GM21825 (cell line): Measurements from ENCODE around the gene TCF4.

ENCODE experiments used
- ATAC-seq: cut with Tn5 transposase; IDR thresholded peaks from one replicate; pipeline ENCODE4 v1.9.1; 2021; ENCODE audit warnings: mild to moderate bottlenecking, moderate library complexity; ENCODE audit not compliant: unreplicated experiment

The TCF4 gene

DNA sequence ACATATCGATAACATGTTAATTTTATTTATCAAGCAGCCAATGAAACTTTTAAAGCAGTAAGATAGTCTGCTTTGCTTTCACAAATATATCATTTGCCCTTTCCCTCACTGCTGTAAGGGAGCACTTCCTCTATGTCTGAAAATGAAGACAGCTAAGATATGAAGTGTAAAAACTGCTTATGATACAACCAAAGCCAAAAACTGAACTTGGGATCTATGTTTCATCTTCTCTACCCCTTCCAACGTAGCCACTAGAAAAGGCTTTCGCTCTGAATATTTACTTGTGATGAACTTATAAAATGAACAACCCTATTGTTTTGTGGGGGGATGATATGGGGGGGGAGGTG is 140.3 kb downstream of the TCF4 start:
- no peak for ATAC-seq

DNA sequence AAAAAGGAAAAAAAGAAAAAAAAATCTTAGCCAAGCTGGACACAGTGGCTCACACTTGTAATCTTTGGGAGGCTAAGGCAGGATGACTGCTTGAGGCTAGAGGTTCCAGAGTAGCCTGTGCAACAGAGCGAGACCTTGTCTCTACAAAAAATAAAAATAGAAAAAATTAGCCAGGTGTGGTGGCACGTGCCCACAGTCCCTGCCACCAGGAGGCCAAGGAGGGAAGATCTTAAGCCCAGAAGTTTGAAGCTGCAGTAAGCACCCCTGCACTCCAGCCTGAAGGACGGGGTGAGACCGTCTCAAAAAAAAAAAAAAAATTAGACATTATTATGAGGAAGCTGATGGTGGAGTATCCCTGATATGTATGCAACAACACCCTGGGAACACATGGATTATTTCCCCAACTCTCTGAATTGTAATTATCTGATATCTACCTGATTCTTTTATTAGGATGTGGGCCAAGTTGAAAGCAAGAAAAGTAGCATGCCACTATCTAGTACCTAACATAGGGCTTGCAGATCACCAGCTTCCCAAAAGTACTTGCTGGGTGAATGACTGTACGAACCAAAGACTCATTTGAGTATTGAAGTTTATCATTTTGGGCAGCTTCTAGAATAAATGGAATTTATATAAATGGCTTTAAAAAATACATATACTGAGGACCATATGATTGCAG is 140.9 kb downstream of the TCF4 start:
- no peak for ATAC-seq

GRCh38 chr18:55444536-55444935 is 143.5 kb downstream of the TCF4 start:
- ATAC-seq: no peak

GRCh38 chr18:55443776-55444175 is 144.2 kb downstream of the TCF4 start:
- ATAC-seq: no peak

DNA sequence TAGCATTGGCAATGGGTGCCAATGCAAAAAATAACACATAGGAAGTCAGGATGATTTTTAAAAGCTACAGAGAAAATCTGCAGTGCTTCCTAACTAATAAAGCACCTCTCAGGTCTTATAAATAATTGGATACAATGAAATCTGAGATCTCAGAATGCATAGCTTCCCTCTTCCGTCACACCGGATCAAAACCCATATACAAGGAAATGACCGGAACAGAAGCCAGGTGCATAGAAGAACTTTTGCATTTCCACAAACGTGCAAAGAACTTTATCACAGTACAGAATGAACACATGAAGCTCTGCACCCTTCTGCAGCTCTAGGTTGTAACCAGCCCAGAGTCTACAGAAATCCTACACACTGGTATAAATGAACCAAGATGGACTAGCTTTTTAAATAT is 145.4 kb downstream of the TCF4 start:
- no peak for ATAC-seq

DNA sequence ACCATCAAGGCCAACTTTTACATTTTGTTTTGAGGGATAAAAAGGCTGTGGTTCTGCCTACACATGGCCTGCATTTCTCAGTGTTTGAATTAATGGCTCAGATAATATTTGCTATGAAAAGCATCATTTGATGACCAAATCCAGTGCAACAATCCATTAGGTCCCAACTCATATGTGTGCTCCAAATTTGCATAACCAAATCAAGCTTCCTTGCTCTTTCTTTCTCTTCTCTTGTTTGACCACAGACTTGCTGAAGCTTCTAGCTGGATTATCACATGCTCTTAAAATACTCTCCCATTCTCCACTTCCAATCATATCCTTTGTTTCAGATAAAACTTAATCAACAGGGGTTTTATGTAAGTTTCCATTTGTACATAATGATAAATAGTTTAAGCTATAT is 147.0 kb downstream of the TCF4 start:
- ATAC-seq: no peak

DNA sequence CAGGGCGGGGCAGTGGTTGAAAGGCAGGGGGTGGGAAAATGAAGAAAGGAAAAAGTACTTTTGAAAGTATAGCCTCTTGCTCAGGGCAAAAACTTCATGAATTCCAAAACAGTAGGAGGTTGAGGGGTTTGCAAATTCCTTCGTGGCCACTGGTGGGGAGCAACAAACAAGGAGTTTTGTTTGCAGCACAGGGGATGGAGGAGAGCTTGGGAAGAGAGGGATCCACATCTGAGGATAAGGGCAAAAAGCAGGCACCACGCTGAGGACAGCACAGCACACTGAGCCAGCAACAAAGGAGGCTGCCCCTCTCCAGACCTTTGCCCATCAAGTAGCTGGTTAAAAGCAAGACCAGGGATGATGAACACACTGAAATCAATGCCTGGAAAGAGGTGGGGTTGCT is 148.9 kb downstream of the TCF4 start:
- ATAC-seq: no peak

DNA sequence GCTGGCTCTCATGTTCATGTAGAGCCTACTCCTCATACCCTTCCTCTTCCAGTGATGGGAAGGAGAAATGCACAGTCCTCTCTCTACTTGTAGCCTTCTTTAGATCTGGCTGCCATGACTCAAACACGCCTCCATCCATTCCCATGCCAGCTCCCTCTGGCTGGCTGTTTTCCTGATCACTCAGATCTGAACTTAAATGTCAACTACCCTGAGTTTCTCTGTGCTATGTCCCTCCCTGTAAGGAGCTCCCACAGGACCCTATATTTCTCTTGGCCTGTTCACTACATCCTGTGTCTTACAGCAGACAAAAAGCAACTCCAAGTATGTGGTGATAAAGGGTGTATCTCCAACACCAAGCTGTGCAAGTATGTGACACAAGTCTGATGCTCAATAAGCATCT is 152.4 kb downstream of the TCF4 start:
- ATAC-seq: no peak

DNA sequence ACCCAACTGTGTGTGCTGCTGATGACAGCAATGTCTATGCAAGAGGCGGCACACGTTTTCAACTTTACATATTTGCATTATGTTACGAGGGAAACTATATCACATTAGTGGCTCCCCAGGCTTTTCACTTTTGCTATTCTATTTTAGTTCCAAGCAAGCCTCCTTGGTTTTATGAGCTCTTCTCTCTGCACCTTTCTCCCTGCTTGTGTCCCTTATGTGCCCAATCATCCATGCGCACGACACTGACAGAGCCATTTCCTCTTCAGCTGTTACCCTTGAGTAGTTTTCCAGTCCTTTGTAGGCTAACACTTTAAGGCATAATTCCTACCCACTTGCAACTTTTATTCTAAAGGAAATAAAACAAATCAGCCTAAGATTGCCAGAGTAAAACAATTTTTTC is 154.3 kb downstream of the TCF4 start:
- ATAC-seq: no peak

DNA sequence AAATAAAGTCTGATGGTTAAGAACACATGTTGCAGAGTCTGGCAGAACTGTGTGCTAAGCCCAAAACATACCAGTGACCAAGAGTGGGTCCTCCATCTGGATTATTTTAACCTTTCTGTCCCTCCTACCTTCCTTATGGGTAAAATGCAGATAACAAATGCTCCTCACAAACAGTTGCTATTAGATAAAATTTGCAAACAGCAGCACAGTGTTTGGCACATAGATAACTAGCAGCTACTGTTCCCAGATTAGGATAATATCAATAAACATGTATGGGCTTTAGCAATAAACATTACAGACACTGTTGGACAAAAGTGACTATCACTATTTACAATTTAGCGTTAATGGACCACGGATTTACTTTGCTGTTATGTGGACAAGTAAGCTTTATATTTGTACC is 154.9 kb downstream of the TCF4 start:
- no peak for ATAC-seq

GRCh38 chr18:55432307-55433040 is 155.5 kb downstream of the TCF4 start:
- ATAC-seq: no peak

- ATAC-seq: no peak
These were observed 158.0 kb downstream of the TCF4 start for GRCh38 chr18:55430026-55430425.

GRCh38 chr18:55427951-55428350 is 160.0 kb downstream of the TCF4 start:
- no peak for ATAC-seq

DNA sequence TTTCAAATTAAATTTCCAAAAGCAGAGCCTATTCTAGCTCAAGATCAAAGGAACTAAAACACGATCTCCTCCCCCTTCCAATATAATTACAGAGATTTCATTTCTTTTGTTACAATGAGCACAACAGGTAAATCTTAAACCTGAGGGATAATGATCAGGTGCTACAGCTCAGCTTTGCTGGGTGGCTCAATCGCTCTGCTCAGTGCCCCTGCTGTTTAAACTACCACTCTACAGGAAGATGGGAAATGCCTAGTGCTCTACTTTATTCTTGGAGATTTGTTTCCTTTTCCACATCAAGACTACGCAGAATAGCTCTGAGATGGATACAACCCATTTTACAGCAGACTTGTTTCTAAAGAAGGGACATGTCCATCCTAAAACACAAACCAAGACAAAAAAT is 162.3 kb downstream of the TCF4 start:
- ATAC-seq: no peak

- ATAC-seq: no peak
These were observed 165.4 kb downstream of the TCF4 start for GRCh38 chr18:55422456-55423180.

DNA sequence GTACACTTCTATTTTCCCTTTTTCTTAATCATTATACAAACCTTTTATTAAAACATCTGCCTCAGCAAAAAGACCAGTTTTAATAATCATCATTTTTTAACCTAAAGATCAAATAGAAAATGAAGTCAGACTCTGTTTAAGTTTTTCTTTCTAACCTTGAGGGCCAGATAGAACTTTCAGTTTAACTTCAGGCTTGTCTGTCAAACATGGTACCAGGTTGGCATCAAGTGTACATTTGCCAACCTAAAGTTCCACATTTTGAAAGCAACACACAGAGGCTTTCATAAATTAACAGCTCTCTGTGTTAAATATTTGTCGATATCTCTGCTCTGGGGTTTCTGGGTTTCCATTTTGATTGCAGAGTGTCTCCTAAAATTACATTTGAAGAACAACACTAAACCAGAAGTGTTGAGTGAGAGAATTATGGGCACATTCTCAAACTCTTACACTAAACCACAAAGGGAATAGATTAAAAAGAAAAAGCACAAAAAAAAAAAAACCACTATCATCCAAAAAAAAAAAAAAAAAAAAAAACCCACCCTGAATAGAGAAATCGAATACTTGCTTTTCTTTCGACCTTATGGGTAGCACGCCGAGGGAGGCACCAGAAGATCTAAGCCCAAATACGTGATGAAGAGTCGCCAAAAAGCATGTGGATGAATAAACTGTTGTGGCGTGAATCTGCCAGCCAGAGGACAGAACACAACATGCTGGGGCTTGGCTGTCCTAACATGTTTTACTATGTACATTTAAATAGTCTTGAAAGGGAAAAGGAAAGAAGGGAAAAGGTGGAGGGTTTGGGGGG is 166.2 kb downstream of the TCF4 start:
- no peak for ATAC-seq

GRCh38 chr18:55421308-55421614 is 166.7 kb downstream of the TCF4 start:
- ATAC-seq: no peak

DNA sequence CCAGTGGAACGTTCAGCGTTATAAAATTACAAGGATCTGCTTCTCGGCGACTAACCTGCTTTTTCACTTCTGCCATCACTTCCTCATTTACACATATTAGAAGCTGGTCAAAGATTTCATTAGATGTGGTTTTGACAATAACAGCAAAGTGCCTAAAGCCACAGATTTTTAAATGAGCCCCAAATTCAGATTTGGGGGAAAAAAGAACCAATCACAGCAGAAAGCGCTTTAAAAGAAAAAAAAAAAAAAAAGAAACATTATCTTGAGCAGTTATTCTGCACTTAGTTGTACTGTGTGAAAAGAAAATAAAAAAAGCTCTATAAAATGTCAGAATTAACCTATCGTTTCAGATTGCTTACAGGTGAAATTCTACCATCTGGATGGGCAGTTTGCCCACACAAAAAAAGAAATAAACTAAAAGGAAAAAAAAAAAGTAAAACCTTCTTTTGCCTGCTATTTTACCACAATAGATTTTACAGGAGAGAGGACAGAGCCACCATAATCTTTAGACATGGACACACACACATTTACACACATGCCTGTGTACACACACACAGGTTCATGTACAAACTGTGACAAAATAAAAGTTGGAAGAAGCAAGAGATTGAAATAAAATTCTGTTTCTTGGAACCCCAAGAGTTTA is 167.2 kb downstream of the TCF4 start:
- peak; percentile 61 for ATAC-seq

DNA sequence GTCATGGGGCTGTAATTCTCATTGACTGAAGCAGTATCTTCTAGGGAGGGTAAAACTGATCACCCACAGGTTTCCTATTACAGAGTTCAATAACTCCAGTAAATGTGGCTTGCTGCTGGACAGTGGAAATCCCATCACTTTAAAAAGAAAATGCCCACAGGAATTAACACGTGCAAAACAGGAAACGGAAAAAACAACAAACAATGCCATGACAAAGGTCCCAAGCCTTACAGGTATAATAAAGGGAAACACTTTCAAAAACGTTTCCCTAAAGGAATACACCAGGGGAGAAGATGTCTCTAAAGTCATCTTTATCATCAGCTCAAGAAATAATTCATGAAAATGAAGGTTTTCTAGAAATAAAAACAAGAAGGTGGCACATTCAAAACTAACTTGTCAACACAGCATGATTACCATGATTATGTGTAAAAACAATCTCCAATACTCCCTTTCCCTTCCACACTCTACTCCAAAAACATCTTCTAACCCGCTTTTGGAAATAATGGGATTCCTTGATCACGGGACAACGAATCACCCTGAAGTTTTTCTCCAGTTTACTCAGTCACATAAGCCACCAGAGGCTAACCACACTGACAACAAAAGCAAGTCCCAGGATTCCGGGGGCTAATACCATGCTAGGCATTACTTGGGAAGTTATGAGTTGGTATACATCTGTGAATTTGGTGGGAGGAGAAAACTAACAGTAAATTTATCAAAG is 167.9 kb downstream of the TCF4 start:
- ATAC-seq: no peak

DNA sequence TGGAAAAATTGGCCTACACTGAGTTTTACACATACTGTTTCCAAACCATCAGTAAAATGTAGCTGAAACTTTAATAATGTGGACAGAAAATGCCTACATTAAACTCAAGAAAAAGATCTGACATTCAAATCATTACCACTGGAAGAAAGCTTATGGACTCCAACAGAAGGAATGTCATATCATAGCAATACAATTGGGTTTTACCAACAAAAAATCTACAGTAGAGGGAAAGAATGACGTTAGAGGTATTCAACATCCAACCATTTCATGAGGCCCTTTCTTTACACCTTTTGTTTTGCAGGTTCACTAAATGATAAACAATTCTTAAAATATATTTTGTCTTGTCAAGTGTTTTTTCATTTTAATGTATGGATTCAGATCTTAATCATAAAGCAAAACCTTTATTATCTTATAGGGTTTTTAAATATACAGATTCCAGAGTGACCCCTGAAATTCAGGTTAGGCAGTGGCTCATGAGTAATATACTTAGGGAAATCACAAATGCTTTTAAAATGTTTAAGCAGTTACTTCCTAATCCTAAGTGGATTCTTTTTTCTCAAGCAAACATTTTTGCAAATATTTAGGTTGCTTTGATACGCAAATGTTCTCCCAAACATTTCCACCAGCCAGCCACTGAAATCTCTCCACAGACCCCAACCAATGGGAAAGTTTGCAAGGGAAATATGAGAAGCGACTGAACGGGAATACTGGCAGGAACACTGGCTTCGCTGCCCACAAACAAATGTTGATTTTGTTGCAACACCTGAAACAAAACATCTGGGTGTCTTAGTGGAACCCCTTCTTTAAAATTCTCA is 168.7 kb downstream of the TCF4 start:
- no peak for ATAC-seq
